Measurements from ENCODE around the gene TMEM204.

The TMEM204 gene

GRCh38 chr16:1539720-1540555 is 6.5 kb downstream of the TMEM204 start:
- FAIRE-seq: no peak

- FAIRE-seq: no peak
Observed at GRCh38 chr16:1540556-1540855, 7.0 kb downstream of the TMEM204 start.

GRCh38 chr16:1541293-1542165 is 8.1 kb downstream of the TMEM204 start:
- FAIRE-seq: no peak

GRCh38 chr16:1542166-1542500 is 8.7 kb downstream of the TMEM204 start:
- FAIRE-seq: no peak

GRCh38 chr16:1542533-1542932 is 9.1 kb downstream of the TMEM204 start:
- FAIRE-seq: no peak

- no peak for FAIRE-seq
Observed at GRCh38 chr16:1543085-1543896, 9.8 kb downstream of the TMEM204 start.

- FAIRE-seq: no peak
Observed at GRCh38 chr16:1545044-1546040, 11.9 kb downstream of the TMEM204 start.

GRCh38 chr16:1546430-1546829 is 13.0 kb downstream of the TMEM204 start:
- FAIRE-seq: no peak

GRCh38 chr16:1548233-1548632 is 14.8 kb downstream of the TMEM204 start:
- no peak for FAIRE-seq

GRCh38 chr16:1548727-1549126 is 15.3 kb downstream of the TMEM204 start:
- no peak for FAIRE-seq

- no peak for FAIRE-seq
Observed at GRCh38 chr16:1550069-1550468, 16.6 kb downstream of the TMEM204 start.

- FAIRE-seq: no peak
Observed at GRCh38 chr16:1550696-1551095, 17.2 kb downstream of the TMEM204 start.

- no peak for FAIRE-seq
Observed at GRCh38 chr16:1551166-1551565, 17.7 kb downstream of the TMEM204 start.

GRCh38 chr16:1552129-1552528 is 18.7 kb downstream of the TMEM204 start:
- FAIRE-seq: no peak

GRCh38 chr16:1553946-1554825 is 20.7 kb downstream of the TMEM204 start:
- no peak for FAIRE-seq

- no peak for FAIRE-seq
Observed at GRCh38 chr16:1554826-1555445, 21.5 kb downstream of the TMEM204 start.

- FAIRE-seq: no peak
Observed at GRCh38 chr16:1556254-1556653, 22.8 kb downstream of the TMEM204 start.

- no peak for FAIRE-seq
Observed at GRCh38 chr16:1557074-1557473, 23.6 kb downstream of the TMEM204 start.

GRCh38 chr16:1557576-1557975 is 24.1 kb downstream of the TMEM204 start:
- FAIRE-seq: no peak

- no peak for FAIRE-seq
Observed at GRCh38 chr16:1559446-1559975, 26.0 kb downstream of the TMEM204 start.

All from G401.6 (cell line).